Cardiac muscle cell (in vitro differentiated cells and primary cell): ENCODE measurements around the gene ADGRG4. TPM values are rescaled to one million over a fixed set of nuclear protein-coding genes. Genes with fewer than 3 reads are reported as not detected.

ENCODE experiments used
- DNase-seq, 2 donors: peaks; one replicate each; pipeline versions ENCODE4 v3.0.0 to v3.0.0-alpha.2; 2010 to 2017; ENCODE audit warnings: low read depth in 1 of 2, low spot score in 1 of 2
- H3K27ac ChIP-seq: fragments of 200-600 bp; sonication (generic); 2 replicates; pipeline ENCODE4 v1.5.1; 2016
- H3K27me3 ChIP-seq: fragments of 200-600 bp; sonication (generic); 2 replicates; pipeline ENCODE4 v1.6.0; 2016; ENCODE audit warnings: control low read depth
- H3K36me3 ChIP-seq: fragments of 200-600 bp; sonication (generic); 2 replicates; pipeline ENCODE4 v1.5.1; 2016; ENCODE audit warnings: control low read depth
- H3K4me1 ChIP-seq: fragments of 200-600 bp; sonication (generic); 2 replicates; pipeline ENCODE4 v1.8.1; 2017; ENCODE audit warnings: low read depth, mild to moderate bottlenecking, mixed run types
- H3K4me3 ChIP-seq: fragments of 200-600 bp; sonication (generic); 2 replicates; pipeline ENCODE4 v1.5.1; 2016; ENCODE audit warnings: mild to moderate bottlenecking
- H3K9me3 ChIP-seq: fragments of 200-600 bp; sonication (generic); 2 replicates; pipeline ENCODE4 v1.5.1; 2017; ENCODE audit warnings: low read depth, mild to moderate bottlenecking, control low read depth
- polyA plus RNA-seq: library from polyadenylated mRNA; unstranded; fragments of >200 nt; fragmentation: Nextera tagmentation; extraction: Ambion mirVana; gene quantifications from 2 replicates; pipeline ENCODE4 v1.2.1, GENCODE V29; 2016
- total RNA-seq: library from RNA; depleted of rRNA; stranded (reverse); fragments of >200 nt; gene quantifications from 2 replicates; pipeline ENCODE4 v1.2.3, GENCODE V29; 2016
- TF ChIP-seq, protein P1 (sequence below): IDR thresholded peaks from 2 replicates; pipeline ENCODE4 v1.5.1; 2012; ENCODE audit warnings: low read depth, mild to moderate bottlenecking, low read length

The ADGRG4 gene
- total and polyA plus RNA-seq, 2 experiments from 2014 or later: not detected

DNA sequence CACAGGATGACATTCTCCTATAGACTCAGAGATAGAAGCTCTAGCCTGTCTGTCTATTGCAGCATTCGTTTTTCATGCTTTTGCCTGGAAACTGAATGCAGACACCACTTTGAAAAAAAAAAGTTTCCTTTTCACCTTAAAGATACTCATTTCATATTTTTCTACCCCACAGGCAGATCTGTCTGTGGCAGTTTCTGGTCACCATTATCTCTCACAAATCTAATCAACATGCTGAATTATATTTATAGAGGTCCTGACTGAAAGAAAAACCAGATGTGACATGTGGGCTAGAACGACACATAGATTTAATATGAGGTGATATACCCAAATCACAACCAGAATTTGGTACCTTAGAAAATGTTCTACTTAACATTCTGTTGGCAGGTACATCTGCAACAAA, 28.2 kb downstream of the ADGRG4 start:
- no peaks in the 10 kb centered on the region for H3K27me3 ChIP-seq
- no peaks in the 10 kb centered on the region for H3K9me3 ChIP-seq
- H3K36me3 ChIP-seq: no peaks in the 10 kb centered on the region
- no peaks in the 10 kb centered on the region for H3K4me1 ChIP-seq
- TF ChIP-seq, protein P1, sequence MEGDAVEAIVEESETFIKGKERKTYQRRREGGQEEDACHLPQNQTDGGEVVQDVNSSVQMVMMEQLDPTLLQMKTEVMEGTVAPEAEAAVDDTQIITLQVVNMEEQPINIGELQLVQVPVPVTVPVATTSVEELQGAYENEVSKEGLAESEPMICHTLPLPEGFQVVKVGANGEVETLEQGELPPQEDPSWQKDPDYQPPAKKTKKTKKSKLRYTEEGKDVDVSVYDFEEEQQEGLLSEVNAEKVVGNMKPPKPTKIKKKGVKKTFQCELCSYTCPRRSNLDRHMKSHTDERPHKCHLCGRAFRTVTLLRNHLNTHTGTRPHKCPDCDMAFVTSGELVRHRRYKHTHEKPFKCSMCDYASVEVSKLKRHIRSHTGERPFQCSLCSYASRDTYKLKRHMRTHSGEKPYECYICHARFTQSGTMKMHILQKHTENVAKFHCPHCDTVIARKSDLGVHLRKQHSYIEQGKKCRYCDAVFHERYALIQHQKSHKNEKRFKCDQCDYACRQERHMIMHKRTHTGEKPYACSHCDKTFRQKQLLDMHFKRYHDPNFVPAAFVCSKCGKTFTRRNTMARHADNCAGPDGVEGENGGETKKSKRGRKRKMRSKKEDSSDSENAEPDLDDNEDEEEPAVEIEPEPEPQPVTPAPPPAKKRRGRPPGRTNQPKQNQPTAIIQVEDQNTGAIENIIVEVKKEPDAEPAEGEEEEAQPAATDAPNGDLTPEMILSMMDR: no peak
- no peak overlapping the region for H3K27ac ChIP-seq
- H3K4me3 ChIP-seq: no peak overlapping the region
- DNase-seq: no peak

DNA sequence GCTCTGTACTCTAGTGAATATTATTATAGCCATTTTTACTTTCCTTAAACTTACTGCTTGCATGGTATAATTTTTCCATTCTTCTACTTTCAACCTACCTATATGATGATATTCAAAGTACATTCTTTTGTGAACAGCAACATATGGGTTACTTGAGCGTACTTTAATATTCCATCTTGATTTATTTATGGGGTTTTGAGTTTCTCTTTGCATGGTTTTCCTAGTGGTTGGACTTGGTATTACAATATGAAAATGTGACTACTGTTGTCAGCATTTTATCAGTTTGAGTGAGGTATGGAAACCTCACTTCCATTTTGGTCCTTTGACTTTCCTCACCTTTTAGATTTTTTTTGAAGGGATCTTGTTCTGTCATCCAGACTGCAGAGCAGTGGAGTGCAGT, 35.9 kb downstream of the ADGRG4 start:
- no peak overlapping the region for H3K27ac ChIP-seq
- H3K9me3 ChIP-seq: no peaks in the 10 kb centered on the region
- no peak for DNase-seq
- no peak overlapping the region for H3K4me3 ChIP-seq
- H3K27me3 ChIP-seq: no peaks in the 10 kb centered on the region
- H3K4me1 ChIP-seq: no peaks in the 10 kb centered on the region
- no peaks in the 10 kb centered on the region for H3K36me3 ChIP-seq
- TF ChIP-seq, protein P1: peak; percentile 31

DNA sequence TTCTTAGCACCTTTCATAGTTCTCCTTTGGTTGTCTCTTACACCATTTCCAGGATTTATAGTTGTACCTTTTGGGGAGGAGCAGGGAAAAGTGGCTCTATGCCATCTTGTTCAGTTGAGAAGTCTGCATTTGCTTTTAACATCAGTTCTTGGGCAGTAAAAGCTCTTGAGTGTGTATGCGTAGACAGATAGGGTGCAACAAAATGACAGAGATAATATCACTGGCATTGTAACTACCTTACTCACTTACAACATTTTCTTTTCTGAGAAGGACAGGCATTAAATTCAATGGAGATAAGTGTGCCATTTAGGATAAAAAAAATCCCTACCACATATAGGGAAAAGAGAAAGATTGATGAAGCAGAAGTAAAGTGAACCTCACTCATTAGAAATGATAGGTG, 38.9 kb downstream of the ADGRG4 start:
- TF ChIP-seq, protein P1: no peak
- Histone ChIP-seq H3K4me1 (no peaks in the 10 kb centered on the region), H3K9me3 (no peaks in the 10 kb centered on the region), H3K27ac (no peak overlapping the region), H3K27me3 (no peaks in the 10 kb centered on the region), H3K4me3 (no peak overlapping the region), H3K36me3 (no peaks in the 10 kb centered on the region)
- no peak for DNase-seq

DNA sequence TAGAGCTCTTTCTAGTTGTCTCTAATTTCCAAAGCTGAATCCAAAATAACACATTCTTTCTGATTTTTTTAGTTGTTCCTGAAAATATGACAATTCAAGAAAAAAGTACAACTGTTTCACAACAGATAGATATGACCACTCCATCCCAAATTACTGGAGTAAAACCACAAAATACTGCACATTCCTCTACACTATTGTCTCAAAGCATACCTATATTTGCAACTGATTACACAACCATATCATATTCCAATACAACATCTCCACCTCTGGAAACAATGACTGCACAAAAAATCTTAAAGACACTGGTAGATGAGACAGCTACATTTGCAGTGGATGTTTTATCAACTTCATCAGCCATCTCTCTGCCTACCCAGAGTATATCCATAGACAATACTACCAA, 43.6 kb downstream of the ADGRG4 start:
- no peaks in the 10 kb centered on the region for H3K9me3 ChIP-seq
- no peaks in the 10 kb centered on the region for H3K27me3 ChIP-seq
- no peak overlapping the region for H3K27ac ChIP-seq
- no peak for DNase-seq
- no peaks in the 10 kb centered on the region for H3K4me1 ChIP-seq
- H3K4me3 ChIP-seq: no peak overlapping the region
- no peaks in the 10 kb centered on the region for H3K36me3 ChIP-seq
- TF ChIP-seq, protein P1: no peak

DNA sequence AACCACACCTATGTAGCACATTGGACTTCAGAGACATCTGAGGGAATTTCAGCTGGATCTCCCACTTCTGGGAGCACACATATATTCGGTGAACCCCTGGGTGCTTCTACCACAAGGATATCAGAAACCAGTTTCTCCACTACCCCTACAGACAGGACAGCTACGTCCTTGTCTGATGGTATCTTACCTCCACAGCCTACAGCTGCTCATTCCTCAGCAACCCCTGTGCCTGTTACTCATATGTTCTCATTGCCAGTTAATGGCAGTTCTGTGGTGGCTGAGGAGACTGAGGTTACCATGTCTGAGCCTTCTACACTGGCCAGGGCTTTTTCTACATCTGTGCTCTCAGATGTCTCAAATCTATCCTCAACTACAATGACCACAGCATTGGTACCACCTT, 45.7 kb downstream of the ADGRG4 start:
- no peak for DNase-seq
- H3K27me3 ChIP-seq: no peaks in the 10 kb centered on the region
- no peak overlapping the region for H3K27ac ChIP-seq
- H3K36me3 ChIP-seq: no peaks in the 10 kb centered on the region
- TF ChIP-seq, protein P1: no peak
- H3K4me3 ChIP-seq: no peak overlapping the region
- H3K9me3 ChIP-seq: no peaks in the 10 kb centered on the region
- no peaks in the 10 kb centered on the region for H3K4me1 ChIP-seq

DNA sequence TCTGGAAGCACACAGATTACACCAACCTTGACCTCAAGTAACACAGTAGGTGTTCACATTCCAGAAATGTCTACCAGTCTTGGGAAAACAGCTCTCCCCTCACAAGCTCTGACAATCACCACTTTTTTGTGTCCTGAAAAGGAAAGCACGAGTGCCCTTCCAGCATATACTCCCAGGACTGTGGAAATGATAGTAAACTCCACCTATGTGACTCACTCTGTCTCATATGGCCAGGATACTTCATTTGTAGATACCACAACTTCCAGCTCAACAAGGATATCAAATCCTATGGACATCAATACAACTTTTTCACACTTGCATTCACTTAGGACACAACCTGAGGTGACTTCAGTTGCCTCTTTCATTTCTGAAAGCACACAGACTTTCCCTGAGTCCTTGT, 46.9 kb downstream of the ADGRG4 start:
- H3K9me3 ChIP-seq: no peaks in the 10 kb centered on the region
- DNase-seq: no peak
- TF ChIP-seq, protein P1: no peak
- no peaks in the 10 kb centered on the region for H3K36me3 ChIP-seq
- no peaks in the 10 kb centered on the region for H3K27me3 ChIP-seq
- H3K27ac ChIP-seq: no peak overlapping the region
- no peak overlapping the region for H3K4me3 ChIP-seq
- no peaks in the 10 kb centered on the region for H3K4me1 ChIP-seq
